ENCODE measurements around the gene TSPAN4. TPM values are rescaled to one million over a fixed set of nuclear protein-coding genes. Genes with fewer than 3 reads are reported as not detected.

The TSPAN4 gene
- total and polyA plus RNA-seq, 2 of the 13 experiments (the other 11 are each of a cell fraction or from before 2014, with no cell fraction given) = 31.7 to 68.3 TPM

GRCh38 chr11:832529-833113 lies 10.0 kb upstream of the TSPAN4 start, which contains the start of gene CD151 (continued):
- TF ChIP-seq ZNF788 (CRISPR knock-in tag; IDR thresholded peaks at IDR 0.05; ENCODE audit: borderline replicate concordance) = peak; percentile 14; the same call in 1 of the 2 replicates
- TF ChIP-seq STAT6 (CRISPR knock-in tag; IDR thresholded peaks at IDR 0.05; ENCODE audit: borderline replicate concordance) = no peak
- TF ChIP-seq MAX (IDR thresholded peaks at IDR 0.05) = peak; percentile 16
- TF ChIP-seq ZMAT5 (CRISPR knock-in tag; IDR thresholded peaks at IDR 0.05; ENCODE audit: borderline replicate concordance, low read depth) = no peak
- TF ChIP-seq MTERF4 (CRISPR knock-in tag; IDR thresholded peaks at IDR 0.05) = no peak
- no peak for TF ChIP-seq SMARCE1 (IDR thresholded peaks at IDR 0.05; ENCODE audit: borderline replicate concordance)
- no peak for TF ChIP-seq CTCF (CRISPR knock-in tag; IDR thresholded peaks at IDR 0.05)
- peak; percentile 44 for TF ChIP-seq ZNF281 (CRISPR knock-in tag; IDR thresholded peaks at IDR 0.05; ENCODE audit: borderline replicate concordance)
- TF ChIP-seq TBX2 (CRISPR knock-in tag; IDR thresholded peaks at IDR 0.05; ENCODE audit: borderline replicate concordance) = 0 out of 2 replicates have a peak, but pooled peaks have one; percentile 9
- TF ChIP-seq HMGXB3 (CRISPR knock-in tag; IDR thresholded peaks at IDR 0.05; ENCODE audit: borderline replicate concordance) = no peak
- no peak for TF ChIP-seq ZNF501 (CRISPR knock-in tag; IDR thresholded peaks at IDR 0.05)
- TF ChIP-seq NONO (IDR thresholded peaks at IDR 0.05) = no peak
- TF ChIP-seq NONO (CRISPR knock-in tag; conservative IDR thresholded peaks at IDR 0.05) = no peak
